ENCODE data around the gene SEMA3A. TPM values are rescaled to one million over a fixed set of nuclear protein-coding genes. Genes with fewer than 3 reads are reported as not detected.

Gene SEMA3A
- total and polyA plus RNA-seq, 2 donors (not counting 1 experiment from before 2014, with no cell fraction given): 45.2 to 60.8 TPM

DNA sequence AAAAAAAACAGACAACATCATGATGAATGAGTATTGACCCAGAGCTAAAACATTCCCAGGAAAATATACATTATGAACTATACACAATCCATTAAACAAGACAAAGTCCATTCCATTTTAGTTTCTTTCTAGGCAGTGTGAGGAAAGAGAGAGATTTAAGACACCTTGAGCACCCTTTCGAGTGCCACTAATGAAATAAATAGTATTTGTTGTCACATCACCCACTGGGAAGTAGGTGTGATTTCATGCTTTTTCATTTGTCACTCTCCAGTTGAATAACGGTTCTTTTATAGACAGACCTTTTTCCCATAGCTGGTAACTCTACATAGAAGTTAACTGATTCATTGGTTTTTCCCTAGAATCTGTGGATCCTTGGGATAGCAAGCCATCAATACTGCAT, 29.9 kb upstream of the SEMA3A start:
- Histone ChIP-seq H3K79me2 (ENCODE audit: control insufficient read depth, insufficient read depth, low read length) (no peaks in the 10 kb centered on the region), H2AFZ (ENCODE audit: low read length) (no peak overlapping the region), H3K4me3 (replicated peaks in 1 of 4; ENCODE audit: control extremely low read depth in 1 of 4, insufficient read depth in 1 of 4, low read depth in 3 of 4, low read length in 4 of 4) (no peak overlapping the region), H3K27me3 (ENCODE audit: control insufficient read depth, insufficient read depth, low read length) (no peaks in the 10 kb centered on the region), H3K27ac (ENCODE audit: insufficient read depth, low read length) (no peak overlapping the region), H3K9me3 (ENCODE audit: control insufficient read depth, insufficient read depth, low read depth, low read length) (no peaks in the 10 kb centered on the region), H3K36me3 (ENCODE audit: control insufficient read depth, insufficient read depth, low read length) (no peaks in the 10 kb centered on the region), H3K9ac (ENCODE audit: insufficient read depth, low read length) (no peak overlapping the region), H3K4me2 (ENCODE audit: extremely low read depth, insufficient read depth, low read length) (no peak overlapping the region), H4K20me1 (ENCODE audit: control insufficient read depth, extremely low read depth, insufficient read depth, low read length) (no peaks in the 10 kb centered on the region), H3K4me1 (ENCODE audit: control insufficient read depth, extremely low read depth, insufficient read depth, low read length) (no peaks in the 10 kb centered on the region)
- no peak for DNase-seq (ENCODE audit: low read depth in 2 of 2)
- TF ChIP-seq EZH2 (IDR thresholded peaks at IDR 0.05; ENCODE audit: low read length, missing control alignments) (no peak), CTCF (conservative IDR thresholded peaks at IDR 0.05 in 1 of 2, IDR thresholded peaks at IDR 0.05 in 1 of 2; ENCODE audit: low read depth in 1 of 2, low read length in 2 of 2) (no peak)

DNA sequence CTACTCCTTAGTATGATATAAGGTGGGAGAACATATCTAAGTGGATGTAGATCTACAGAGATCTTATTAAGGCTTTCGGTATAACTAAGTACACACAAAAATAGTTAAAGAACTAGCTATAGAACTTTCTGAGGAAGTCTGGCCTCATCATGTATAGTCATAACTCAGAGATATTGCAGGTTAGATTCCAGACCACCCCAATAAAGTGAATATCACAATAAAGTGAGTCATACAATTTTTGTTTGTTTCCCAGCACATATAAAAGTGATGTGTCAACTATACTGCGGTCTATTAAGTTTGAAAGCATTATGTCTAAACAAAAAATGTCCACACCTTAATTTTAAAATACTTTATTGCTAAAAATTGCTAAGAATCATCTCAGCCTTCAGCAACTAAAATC, 24.7 kb upstream of the SEMA3A start:
- no peak for DNase-seq (ENCODE audit: low read depth in 2 of 2)
- Histone ChIP-seq H3K4me3 (replicated peaks in 1 of 4; ENCODE audit: control extremely low read depth in 1 of 4, insufficient read depth in 1 of 4, low read depth in 3 of 4, low read length in 4 of 4) (no peak overlapping the region), H3K36me3 (ENCODE audit: control insufficient read depth, insufficient read depth, low read length) (no peaks in the 10 kb centered on the region), H3K9ac (ENCODE audit: insufficient read depth, low read length) (no peak overlapping the region), H3K4me2 (ENCODE audit: extremely low read depth, insufficient read depth, low read length) (no peak overlapping the region), H4K20me1 (ENCODE audit: control insufficient read depth, extremely low read depth, insufficient read depth, low read length) (no peaks in the 10 kb centered on the region), H3K79me2 (ENCODE audit: control insufficient read depth, insufficient read depth, low read length) (no peaks in the 10 kb centered on the region), H3K27me3 (ENCODE audit: control insufficient read depth, insufficient read depth, low read length) (no peaks in the 10 kb centered on the region), H3K9me3 (ENCODE audit: control insufficient read depth, insufficient read depth, low read depth, low read length) (no peaks in the 10 kb centered on the region), H3K4me1 (ENCODE audit: control insufficient read depth, extremely low read depth, insufficient read depth, low read length) (peaks cover 2% of the 10 kb centered on the region), H2AFZ (ENCODE audit: low read length) (no peak overlapping the region), H3K27ac (ENCODE audit: insufficient read depth, low read length) (no peak overlapping the region)
- TF ChIP-seq EZH2 (IDR thresholded peaks at IDR 0.05; ENCODE audit: low read length, missing control alignments) (no peak), CTCF (conservative IDR thresholded peaks at IDR 0.05 in 1 of 2, IDR thresholded peaks at IDR 0.05 in 1 of 2; ENCODE audit: low read depth in 1 of 2, low read length in 2 of 2) (no peak)

- no peaks in the 10 kb centered on the region for H3K79me2 ChIP-seq (ENCODE audit: control insufficient read depth, insufficient read depth, low read length)
- H3K4me1 ChIP-seq (ENCODE audit: control insufficient read depth, extremely low read depth, insufficient read depth, low read length): peaks cover 2% of the 10 kb centered on the region
- DNase-seq (ENCODE audit: low read depth in 2 of 2): peak; percentile 40 to 76
- TF ChIP-seq EZH2 (IDR thresholded peaks at IDR 0.05; ENCODE audit: low read length, missing control alignments) (no peak), CTCF (conservative IDR thresholded peaks at IDR 0.05 in 1 of 2, IDR thresholded peaks at IDR 0.05 in 1 of 2; ENCODE audit: low read depth in 1 of 2, low read length in 2 of 2) (no peak)
- no peaks in the 10 kb centered on the region for H3K36me3 ChIP-seq (ENCODE audit: control insufficient read depth, insufficient read depth, low read length)
- no peaks in the 10 kb centered on the region for H4K20me1 ChIP-seq (ENCODE audit: control insufficient read depth, extremely low read depth, insufficient read depth, low read length)
- H3K27me3 ChIP-seq (ENCODE audit: control insufficient read depth, insufficient read depth, low read length): no peaks in the 10 kb centered on the region
- H3K4me2 ChIP-seq (ENCODE audit: extremely low read depth, insufficient read depth, low read length): no peak overlapping the region
- H2AFZ ChIP-seq (ENCODE audit: low read length): no peak overlapping the region
- H3K9me3 ChIP-seq (ENCODE audit: control insufficient read depth, insufficient read depth, low read depth, low read length): no peaks in the 10 kb centered on the region
- no peak overlapping the region for H3K27ac ChIP-seq (ENCODE audit: insufficient read depth, low read length)
- no peak overlapping the region for H3K9ac ChIP-seq (ENCODE audit: insufficient read depth, low read length)
- no peak overlapping the region for H3K4me3 ChIP-seq (replicated peaks in 1 of 4; ENCODE audit: control extremely low read depth in 1 of 4, insufficient read depth in 1 of 4, low read depth in 3 of 4, low read length in 4 of 4)
Measured at GRCh38 chr7:84218681-84219080, 24.1 kb upstream of the SEMA3A start.
